Hepatocyte (in vitro differentiated cells): ENCODE data around the gene THUMPD1. TPM values are rescaled to one million over a fixed set of nuclear protein-coding genes. Genes with fewer than 3 reads are reported as not detected.
"Not testable (repeated sequence)": the region's sequence is repeated elsewhere in the genome, so short reads cannot be mapped to it uniquely, and the experiment has no call there.

Source experiments
- DNase-seq: peaks from one replicate; pipeline ENCODE4 v3.0.0-alpha.2; 2016; ENCODE audit warnings: low spot score
- H2AFZ ChIP-seq: fragments of 200-600 bp; sonication (generic); 2 replicates; pipeline ENCODE4 v1.6.0; 2016; ENCODE audit warnings: antibody characterized with exemption, mild to moderate bottlenecking
- H3K27ac ChIP-seq: fragments of 200-600 bp; sonication (generic); 2 replicates; pipeline ENCODE4 v1.5.1; 2016; ENCODE audit warnings: mild to moderate bottlenecking
- H3K27me3 ChIP-seq: fragments of 200-600 bp; sonication (generic); 2 replicates; pipeline ENCODE4 v1.6.1; 2016
- H3K36me3 ChIP-seq: fragments of 200-600 bp; sonication (generic); replicated peaks from 2 replicates; pipeline ENCODE4 v1.5.1; 2016; ENCODE audit warnings: low read depth; ENCODE audit not compliant: insufficient read depth
- H3K4me1 ChIP-seq: fragments of 200-600 bp; sonication (generic); 2 replicates; pipeline ENCODE4 v1.5.1; 2016; ENCODE audit warnings: mild to moderate bottlenecking, moderate library complexity; ENCODE audit not compliant: insufficient read depth
- H3K4me2 ChIP-seq: fragments of 200-600 bp; sonication (generic); 2 replicates; pipeline ENCODE4 v1.6.0; 2016
- H3K4me3 ChIP-seq: fragments of 200-600 bp; sonication (generic); 2 replicates; pipeline ENCODE4 v1.5.1; 2016; ENCODE audit warnings: mild to moderate bottlenecking
- H3K79me2 ChIP-seq: fragments of 200-600 bp; sonication (generic); 2 replicates; pipeline ENCODE4 v1.6.0; 2017; ENCODE audit warnings: mild to moderate bottlenecking
- H3K9me2 ChIP-seq: fragments of 200-600 bp; sonication (generic); replicated peaks from 2 replicates; pipeline ENCODE4 v1.6.0; 2017; ENCODE audit warnings: mild to moderate bottlenecking; ENCODE audit not compliant: insufficient read depth
- H3K9me3 ChIP-seq: fragments of 200-600 bp; sonication (generic); 2 replicates; pipeline ENCODE4 v1.5.1; 2016; ENCODE audit warnings: low read depth, mild to moderate bottlenecking
- H4K20me1 ChIP-seq: fragments of 200-600 bp; sonication (generic); 2 replicates; pipeline ENCODE4 v1.6.0; 2016; ENCODE audit warnings: mild to moderate bottlenecking; ENCODE audit not compliant: insufficient read depth, poor library complexity, severe bottlenecking
- CTCF ChIP-seq: fragments of 200-600 bp; sonication (generic); IDR thresholded peaks from 2 replicates; pipeline ENCODE4 v1.5.1; 2016; ENCODE audit warnings: antibody characterized with exemption, mild to moderate bottlenecking; ENCODE audit not compliant: poor library complexity
- EZH2 ChIP-seq: fragments of 200-600 bp; sonication (generic); IDR thresholded peaks from 2 replicates; pipeline ENCODE4 v1.6.1; 2016; ENCODE audit warnings: antibody characterized with exemption, mild to moderate bottlenecking, borderline replicate concordance
- EZH2phosphoT487 ChIP-seq: fragments of 200-600 bp; sonication (generic); IDR thresholded peaks from one replicate; pipeline ENCODE4 v1.6.1; 2018; ENCODE audit warnings: antibody characterized with exemption, mild to moderate bottlenecking, low read depth, moderate library complexity; ENCODE audit not compliant: unreplicated experiment, severe bottlenecking
- WGBS: methylation state at CpG from one replicate; pipeline ENCODE4 v1.1.6; 2016; ENCODE audit warnings: low lambda C conversion rate; ENCODE audit errors: missing lambda C conversion rate; 5-methylcytosine and 5-hydroxymethylcytosine counted together
- polyA plus RNA-seq: library from polyadenylated mRNA; unstranded; fragments of >200 nt; fragmentation: Nextera tagmentation; extraction: Ambion mirVana; gene quantifications from 2 replicates; pipeline ENCODE4 v1.2.1, GENCODE V29; 2016
- total RNA-seq: library from RNA; depleted of rRNA; stranded (reverse); fragments of >200 nt; gene quantifications from 2 replicates; pipeline ENCODE4 v1.2.3, GENCODE V29; 2014

The THUMPD1 gene
- total and polyA plus RNA-seq, 2 experiments from 2014 or later: 27.3 to 51.6 TPM

- no peak overlapping the region for H2AFZ ChIP-seq
- no peaks in the 10 kb centered on the region for H3K36me3 ChIP-seq
- H3K9me3 ChIP-seq: no peaks in the 10 kb centered on the region
- H3K79me2 ChIP-seq: no peaks in the 10 kb centered on the region
- H3K4me2 ChIP-seq: no peak overlapping the region
- no peaks in the 10 kb centered on the region for H3K27me3 ChIP-seq
- TF ChIP-seq EZH2phosphoT487 (no peak), CTCF (no peak), EZH2 (no peak)
- no peak overlapping the region for H3K4me3 ChIP-seq
- 85% methylated on average over 3 of the region's 3 CpGs for WGBS
- H4K20me1 ChIP-seq: no peaks in the 10 kb centered on the region
- no peaks in the 10 kb centered on the region for H3K9me2 ChIP-seq
- no peaks in the 10 kb centered on the region for H3K4me1 ChIP-seq
- H3K27ac ChIP-seq: no peak overlapping the region
- DNase-seq: no peak
Observed at GRCh38 chr16:20729141-20729540, 12.5 kb downstream of the THUMPD1 start.

DNA sequence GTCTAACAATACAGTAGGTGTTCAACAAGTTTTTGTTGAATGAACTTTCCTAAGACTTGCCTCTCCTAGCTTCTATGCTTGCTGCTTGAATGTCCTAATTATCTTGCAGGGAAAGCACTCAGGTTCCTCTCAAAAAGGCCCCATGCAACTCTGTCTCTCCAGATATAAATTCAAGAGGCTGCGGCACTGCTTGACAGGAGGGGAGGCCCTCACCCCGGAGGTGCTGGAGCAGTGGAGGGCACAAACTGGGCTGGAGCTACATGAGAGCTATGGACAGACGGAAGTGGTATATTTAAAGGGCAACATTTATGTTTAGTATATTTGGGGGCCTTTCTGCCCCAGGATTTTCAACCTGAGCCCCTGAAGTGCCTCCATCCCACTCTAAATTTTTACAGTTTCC is 14.4 kb downstream of the THUMPD1 start:
- Histone ChIP-seq H3K4me2 (no peak overlapping the region), H3K27ac (no peak overlapping the region), H3K4me1 (no peaks in the 10 kb centered on the region), H2AFZ (no peak overlapping the region), H4K20me1 (no peaks in the 10 kb centered on the region), H3K27me3 (no peaks in the 10 kb centered on the region), H3K79me2 (no peaks in the 10 kb centered on the region), H3K36me3 (no peaks in the 10 kb centered on the region), H3K4me3 (no peak overlapping the region), H3K9me2 (no peaks in the 10 kb centered on the region), H3K9me3 (no peaks in the 10 kb centered on the region)
- no peak for DNase-seq
- no peak for TF ChIP-seq EZH2
- TF ChIP-seq EZH2phosphoT487: no peak
- TF ChIP-seq CTCF: no peak
- WGBS: 79% methylated on average over 3 of the region's 3 CpGs

DNA sequence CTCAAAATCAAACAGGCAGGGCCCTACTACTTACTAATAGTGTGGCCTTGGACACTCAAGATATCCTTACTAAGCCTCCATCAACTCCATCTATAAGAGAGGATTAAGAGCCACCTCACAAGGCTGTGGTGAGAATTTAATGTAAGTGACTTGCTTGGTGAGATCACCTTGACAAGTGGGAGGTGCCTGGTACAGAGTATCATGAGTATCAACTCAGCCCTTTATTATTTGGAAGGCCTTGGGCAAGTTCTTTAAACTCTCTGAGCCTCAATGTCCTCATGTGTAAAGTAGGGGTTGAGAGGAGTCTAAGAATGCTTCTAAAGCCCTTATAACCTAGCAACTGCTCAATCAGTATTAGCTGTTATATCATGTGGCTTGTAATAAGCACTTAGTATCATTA is 15.0 kb downstream of the THUMPD1 start:
- H3K4me2 ChIP-seq: no peak overlapping the region
- H3K4me3 ChIP-seq: no peak overlapping the region
- H4K20me1 ChIP-seq: no peaks in the 10 kb centered on the region
- no peaks in the 10 kb centered on the region for H3K36me3 ChIP-seq
- no peaks in the 10 kb centered on the region for H3K9me2 ChIP-seq
- no peak overlapping the region for H2AFZ ChIP-seq
- no peaks in the 10 kb centered on the region for H3K27me3 ChIP-seq
- no peak for TF ChIP-seq CTCF
- no peak for TF ChIP-seq EZH2phosphoT487
- no peak for TF ChIP-seq EZH2
- DNase-seq: no peak
- no peaks in the 10 kb centered on the region for H3K4me1 ChIP-seq
- H3K27ac ChIP-seq: no peak overlapping the region
- H3K9me3 ChIP-seq: no peaks in the 10 kb centered on the region
- H3K79me2 ChIP-seq: no peaks in the 10 kb centered on the region

GRCh38 chr16:20720251-20720650 is 21.4 kb downstream of the THUMPD1 start:
- Histone ChIP-seq H3K4me2 (no peak overlapping the region), H3K36me3 (no peaks in the 10 kb centered on the region), H2AFZ (no peak overlapping the region), H3K4me1 (peaks cover 3% of the 10 kb centered on the region), H3K27ac (no peak overlapping the region), H3K9me2 (no peaks in the 10 kb centered on the region), H3K9me3 (no peaks in the 10 kb centered on the region), H4K20me1 (no peaks in the 10 kb centered on the region), H3K79me2 (no peaks in the 10 kb centered on the region), H3K27me3 (no peaks in the 10 kb centered on the region), H3K4me3 (no peak overlapping the region)
- 91% methylated on average over 4 of the region's 4 CpGs for WGBS
- DNase-seq: no peak
- TF ChIP-seq EZH2phosphoT487: no peak
- no peak for TF ChIP-seq EZH2
- no peak for TF ChIP-seq CTCF

GRCh38 chr16:20717718-20718117 is 23.9 kb downstream of the THUMPD1 start:
- not testable (repeated sequence) for DNase-seq, H3K27ac ChIP-seq, H3K4me3 ChIP-seq, H3K79me2 ChIP-seq, H3K9me3 ChIP-seq, H3K36me3 ChIP-seq, H2AFZ ChIP-seq, H3K4me1 ChIP-seq, H3K27me3 ChIP-seq, H3K9me2 ChIP-seq, H4K20me1 ChIP-seq, H3K4me2 ChIP-seq
